HG03103 (cell line): ENCODE results near the gene PRKCH.
"Not testable (repeated sequence)": the region's sequence is repeated elsewhere in the genome, so short reads cannot be mapped to it uniquely, and the experiment has no call there.

Source experiments
- ATAC-seq: cut with Tn5 transposase; IDR thresholded peaks from one replicate; pipeline ENCODE4 v1.9.1; 2021; ENCODE audit warnings: low read depth; ENCODE audit not compliant: unreplicated experiment

Gene PRKCH

GRCh38 chr14:61387076-61387475 lies 65.7 kb downstream of the PRKCH start:
- no peak for ATAC-seq

- peak; percentile 72 for ATAC-seq
These were observed 67.0 kb downstream of the PRKCH start for GRCh38 chr14:61388173-61388975.

GRCh38 chr14:61388976-61389576 lies 67.7 kb downstream of the PRKCH start:
- ATAC-seq, result no peak

GRCh38 chr14:61391119-61391518 lies 69.7 kb downstream of the PRKCH start:
- ATAC-seq, result no peak

- no peak for ATAC-seq
These were observed 70.9 kb downstream of the PRKCH start for GRCh38 chr14:61392297-61392696.

- no peak for ATAC-seq
These were observed 73.2 kb downstream of the PRKCH start for GRCh38 chr14:61394542-61394941.

GRCh38 chr14:61395115-61395725 lies 73.8 kb downstream of the PRKCH start:
- no peak for ATAC-seq

- ATAC-seq, result no peak
These were observed 74.9 kb downstream of the PRKCH start for GRCh38 chr14:61396279-61396678.

- no peak for ATAC-seq
These were observed 75.3 kb downstream of the PRKCH start for GRCh38 chr14:61396694-61397093.

GRCh38 chr14:61397615-61398014 lies 76.2 kb downstream of the PRKCH start:
- ATAC-seq, result no peak

GRCh38 chr14:61398221-61398620 lies 76.8 kb downstream of the PRKCH start:
- no peak for ATAC-seq

- ATAC-seq, result no peak
These were observed 78.0 kb downstream of the PRKCH start for GRCh38 chr14:61399365-61399764.

- ATAC-seq, result no peak
These were observed 80.1 kb downstream of the PRKCH start for GRCh38 chr14:61401461-61401860.

- ATAC-seq, result no peak
These were observed 82.0 kb downstream of the PRKCH start for GRCh38 chr14:61403411-61403810.

- ATAC-seq, result no peak
These were observed 83.3 kb downstream of the PRKCH start for GRCh38 chr14:61404637-61405036.

- no peak for ATAC-seq
These were observed 84.8 kb downstream of the PRKCH start for GRCh38 chr14:61406198-61406597.

- ATAC-seq, result no peak
These were observed 85.3 kb downstream of the PRKCH start for GRCh38 chr14:61406675-61407074.

- ATAC-seq, result no peak
These were observed 87.1 kb downstream of the PRKCH start for GRCh38 chr14:61408498-61408897.

GRCh38 chr14:61409782-61410181 lies 88.4 kb downstream of the PRKCH start:
- ATAC-seq, result no peak

GRCh38 chr14:61415934-61416333 lies 94.6 kb downstream of the PRKCH start:
- ATAC-seq, result not testable (repeated sequence)

- ATAC-seq, result no peak
These were observed 95.2 kb downstream of the PRKCH start for GRCh38 chr14:61416591-61416990.

- no peak for ATAC-seq
These were observed 95.8 kb downstream of the PRKCH start for GRCh38 chr14:61417141-61417540.
